A549 (cell line): ENCODE data around the gene SIPA1. TPM values are rescaled to one million over a fixed set of nuclear protein-coding genes. Genes with fewer than 3 reads are reported as not detected.

Source experiments
- ATAC-seq, 2 experiments: fragments of 200-7000 bp in 1 of 2; fragments of >200 bp in 1 of 2; cut with Nextera tagmentation in 1 of 2; cut with Tn5 transposase in 1 of 2; 3 replicates each; pipeline versions ENCODE4 v1.8.0 to v1.9.1; 2018 to 2020; ENCODE audit warnings: mild to moderate bottlenecking in 1 of 2, moderate library complexity in 1 of 2
- CTCF ChIA-PET: fragments of 300-600 bp; sonication (Branson Sonifier 250); formaldehyde crosslinking; extraction: SDS; loops from one replicate; lab custom pipeline; 2021; ENCODE audit warnings: antibody characterized with exemption, inconsistent platforms; lab: Yijun Ruan, JAX
- POLR2A ChIA-PET: fragments of 350-600 bp; formaldehyde crosslinking; extraction: SDS; loops from one replicate; lab custom pipeline; 2021; ENCODE audit warnings: antibody characterized with exemption, inconsistent platforms; lab: Yijun Ruan, JAX
- DNase-seq, 2 experiments: peaks; one replicate each; pipeline versions ENCODE4 v3.0.0 to v3.0.0-alpha.2; 2011 to 2016; ENCODE audit warnings: low read depth in 1 of 2, low spot score in 1 of 2
- FAIRE-seq: peaks from 2 replicates; lab custom pipeline; 2011; peaks lifted over from hg19 to GRCh38; lab: Jason Lieb, UNC
- H3K27ac ChIP-seq, 2 experiments: fragments of >200 bp; sonication (Bioruptor Twin); formaldehyde crosslinking; 3 replicates each; pipeline ENCODE4 v1.5.1; 2016 to 2017
- H3K4me1 ChIP-seq: fragments of >200 bp; sonication (Bioruptor Twin); formaldehyde crosslinking; 3 replicates; pipeline ENCODE4 v1.6.1; 2016
- H3K4me2 ChIP-seq: fragments of >200 bp; sonication (Bioruptor Twin); formaldehyde crosslinking; 3 replicates; pipeline ENCODE4 v1.6.1; 2016
- H3K4me3 ChIP-seq: fragments of >200 bp; sonication (Bioruptor Twin); formaldehyde crosslinking; 3 replicates; pipeline ENCODE4 v1.5.1; 2016
- H3K9me3 ChIP-seq: fragments of >200 bp; sonication (Bioruptor Twin); formaldehyde crosslinking; 3 replicates; pipeline ENCODE4 v1.6.1; 2016
- BCL3 ChIP-seq: fragments of >200 bp; sonication (Bioruptor Twin); formaldehyde crosslinking; IDR thresholded peaks from 3 replicates; pipeline ENCODE4 v1.6.1; 2016
- BHLHE40 ChIP-seq: IDR thresholded peaks from 2 replicates; pipeline ENCODE4 v1.6.1; 2012; ENCODE audit warnings: low read depth, low read length, inconsistent platforms
- CBX8 ChIP-seq: fragments of 200-600 bp; sonication (generic); IDR thresholded peaks from 2 replicates; pipeline ENCODE4 v1.6.1; 2016
- CHD2 ChIP-seq: fragments of 150-350 bp; IDR thresholded peaks from 2 replicates; pipeline ENCODE4 v1.6.1; 2014; ENCODE audit warnings: low read length; ENCODE audit not compliant: partially characterized antibody
- CHD4 ChIP-seq: fragments of 200-600 bp; sonication (generic); IDR thresholded peaks from 2 replicates; pipeline ENCODE4 v1.6.1; 2016; ENCODE audit warnings: antibody characterized with exemption, mild to moderate bottlenecking, borderline replicate concordance
- ELK1 ChIP-seq: fragments of 150-350 bp; IDR thresholded peaks from 2 replicates; pipeline ENCODE4 v1.6.1; 2014; ENCODE audit warnings: low read depth, mild to moderate bottlenecking, low read length
- EP300 ChIP-seq, 2 experiments: fragments of >200 bp; sonication (Bioruptor Twin); formaldehyde crosslinking; IDR thresholded peaks; 2 replicates in 1 of 2; 3 replicates in 1 of 2; pipeline ENCODE4 v1.6.1; 2016 to 2017
- ESRRA ChIP-seq: fragments of 150-350 bp; IDR thresholded peaks from 2 replicates; pipeline ENCODE4 v1.6.1; 2014; ENCODE audit warnings: mild to moderate bottlenecking, low read length, borderline replicate concordance
- FOSB ChIP-seq: fragments of 250-450 bp; sonication (Bioruptor Pico); IDR thresholded peaks from 2 replicates; pipeline ENCODE4 v1.5.0; 2020; ENCODE audit warnings: mild to moderate bottlenecking, moderate library complexity
- GATA3 ChIP-seq: IDR thresholded peaks from 2 replicates; pipeline ENCODE4 v1.6.1; 2012; ENCODE audit warnings: borderline replicate concordance
- HES2 ChIP-seq: fragments of >200 bp; sonication (Bioruptor Twin); formaldehyde crosslinking; IDR thresholded peaks from 2 replicates; pipeline ENCODE4 v1.6.1; 2016
- HEYL ChIP-seq: fragments of 250-450 bp; sonication (Bioruptor Pico); IDR thresholded peaks from 2 replicates; pipeline ENCODE4 v1.8.0; 2021; ENCODE audit warnings: mild to moderate bottlenecking, moderate library complexity
- HOXA7 ChIP-seq: fragments of 250-450 bp; sonication (Bioruptor Pico); IDR thresholded peaks from 2 replicates; pipeline ENCODE4 v1.5.0; 2020; ENCODE audit warnings: mild to moderate bottlenecking, moderate library complexity
- JUN ChIP-seq, 2 experiments: fragments of >200 bp; sonication (Bioruptor Twin); formaldehyde crosslinking; IDR thresholded peaks; 2 replicates in 1 of 2; 3 replicates in 1 of 2; pipeline ENCODE4 v1.6.1; 2016 to 2017
- MAZ ChIP-seq: fragments of 150-350 bp; IDR thresholded peaks from 2 replicates; pipeline ENCODE4 v1.6.1; 2014; ENCODE audit warnings: antibody characterized with exemption, low read depth, low read length, borderline replicate concordance
- MYC ChIP-seq: IDR thresholded peaks from 2 replicates; pipeline ENCODE4 v1.6.1; 2012; ENCODE audit warnings: mild to moderate bottlenecking, inconsistent platforms, low read length, improper control_type of control experiment, borderline replicate concordance
- NPAS2 ChIP-seq: fragments of 250-450 bp; sonication (Bioruptor Pico); IDR thresholded peaks from 2 replicates; pipeline ENCODE4 v1.8.0; 2022; ENCODE audit warnings: mild to moderate bottlenecking, moderate library complexity, borderline replicate concordance
- NR3C1 ChIP-seq: fragments of >200 bp; sonication (Bioruptor Twin); formaldehyde crosslinking; IDR thresholded peaks from 3 replicates; pipeline ENCODE4 v1.6.1; 2017
- POLR2A ChIP-seq: IDR thresholded peaks from 2 replicates; pipeline ENCODE4 v1.6.1; 2012; ENCODE audit warnings: mild to moderate bottlenecking, low read length
- POLR2AphosphoS2 ChIP-seq: conservative IDR thresholded peaks from 2 replicates; pipeline ENCODE4 v1.6.1; 2012; ENCODE audit warnings: low read length, improper control_type of control experiment, inconsistent platforms
- RARB ChIP-seq: fragments of 250-450 bp; sonication (Bioruptor Pico); IDR thresholded peaks from 2 replicates; pipeline ENCODE4 v1.8.0; 2021; ENCODE audit warnings: mild to moderate bottlenecking, moderate library complexity
- REST ChIP-seq: fragments of 200-600 bp; sonication (generic); IDR thresholded peaks from 2 replicates; pipeline ENCODE4 v1.6.1; 2016; ENCODE audit warnings: antibody characterized with exemption, mild to moderate bottlenecking, moderate library complexity
- SMC3 ChIP-seq: fragments of >200 bp; sonication (Bioruptor Twin); formaldehyde crosslinking; IDR thresholded peaks from 3 replicates; pipeline ENCODE4 v1.6.1; 2018; ENCODE audit warnings: inconsistent platforms
- SREBF2 ChIP-seq: fragments of 450-650 bp; IDR thresholded peaks from 2 replicates; pipeline ENCODE4 v1.6.1; 2014; ENCODE audit warnings: mild to moderate bottlenecking, moderate library complexity
- TFCP2L1 ChIP-seq: fragments of 250-450 bp; sonication (Bioruptor Pico); IDR thresholded peaks from 2 replicates; pipeline ENCODE4 v1.5.0; 2021; ENCODE audit warnings: mild to moderate bottlenecking
- TP53 ChIP-seq: fragments of 250-450 bp; sonication (Bioruptor Pico); IDR thresholded peaks from 2 replicates; pipeline ENCODE4 v1.5.0; 2021; ENCODE audit warnings: mild to moderate bottlenecking, moderate library complexity
- USF2 ChIP-seq: fragments of 450-650 bp; IDR thresholded peaks from 2 replicates; pipeline ENCODE4 v1.6.1; 2014; ENCODE audit warnings: antibody characterized with exemption
- ZC3H11A ChIP-seq: fragments of 450-650 bp; IDR thresholded peaks from 2 replicates; pipeline ENCODE4 v1.6.1; 2014; ENCODE audit warnings: antibody characterized with exemption, mild to moderate bottlenecking
- ZFP36 ChIP-seq: fragments of 450-650 bp; IDR thresholded peaks from 2 replicates; pipeline ENCODE4 v1.6.1; 2014; ENCODE audit warnings: borderline replicate concordance; ENCODE audit not compliant: partially characterized antibody
- WGBS: methylation state at CpG from one replicate; pipeline ENCODE4 v1.1.6; 2017; ENCODE audit errors: missing lambda C conversion rate; 5-methylcytosine and 5-hydroxymethylcytosine counted together
- polyA plus RNA-seq, 4 experiments: library from polyadenylated mRNA; depleted of rRNA in 3 of 4; stranded (reverse); fragments of >200 nt; fragmentation: RNase III in 1 of 4; extraction: RNeasy Plus Mini Kit Qiagen cat#74134 plus additional on column Dnase treatment in 1 of 4; gene quantifications; 2 replicates in 3 of 4; 3 replicates in 1 of 4; pipeline ENCODE4 v1.2.3, GENCODE V29; 2011 to 2017

SIPA1 gene
- polyA plus RNA-seq, 2 of the 4 experiments (the other 2 are of a cell fraction), result 9.9 to 17.4 TPM

- TF ChIP-seq MAZ (no peak), CBX8 (no peak), HEYL (no peak), ZFP36 (no peak)
Measured at GRCh38 chr11:65621460-65621859, 16.4 kb upstream of the SIPA1 start (continued).

- TF ChIP-seq USF2 (no peak), GATA3 (no peak), HOXA7 (CRISPR knock-in tag) (no peak), BCL3 (no peak), MYC (no peak), HES2 (no peak), CHD2 (no peak), SMC3 (no peak), RARB (no peak), NPAS2 (no peak), FOSB (CRISPR knock-in tag) (no peak)
- 91% methylated on average over 13 of the region's 16 CpGs for WGBS
- CTCF ChIA-PET, result interaction anchor here (0.7 to 1.6 kb wide), 4 partner anchors 27 to 423 kb away, joined by 3 to 5 read pairs (median 4); no protein-coding TSS in a partner anchor
- Histone ChIP-seq H3K4me1 (peaks cover 5% of the 10 kb centered on the region; the same call in 1 of the 3 replicates), H3K27ac (no peak overlapping the region), H3K9me3 (no peaks in the 10 kb centered on the region), H3K4me3 (no peak overlapping the region), H3K4me2 (no peak overlapping the region)
- ATAC-seq, result no peak
- no peak for FAIRE-seq
- POLR2A ChIA-PET, result no interaction called here
- DNase-seq, result no peak
Measured at GRCh38 chr11:65622011-65622410, 15.9 kb upstream of the SIPA1 start.

GRCh38 chr11:65623177-65623576 lies 14.7 kb upstream of the SIPA1 start:
- 92% methylated on average over 14 of the region's 14 CpGs for WGBS
- no peak for DNase-seq
- Histone ChIP-seq H3K9me3 (no peaks in the 10 kb centered on the region), H3K4me2 (no peak overlapping the region), H3K4me1 (no peaks in the 10 kb centered on the region), H3K27ac (no peak overlapping the region), H3K4me3 (no peak overlapping the region)
- no peak for ATAC-seq
- FAIRE-seq, result no peak
- TF ChIP-seq ESRRA (no peak), USF2 (no peak), ELK1 (no peak), TP53 (no peak), TFCP2L1 (CRISPR knock-in tag) (no peak), CHD4 (no peak), POLR2A (no peak), REST (no peak), NR3C1 (no peak), EP300 (IDR thresholded peaks at IDR 0.05) (no peak), CHD2 (no peak), HES2 (no peak), JUN (IDR thresholded peaks at IDR 0.05) (no peak), ZC3H11A (no peak), POLR2AphosphoS2 (no peak), BHLHE40 (no peak), SMC3 (no peak), SREBF2 (no peak), ZFP36 (no peak)
- POLR2A ChIA-PET, result interaction anchor here (1.4 kb wide), 1 partner anchor 8 kb away, joined by 4 read pairs; no protein-coding TSS in a partner anchor
- CTCF ChIA-PET, result interaction anchor here (0.7 to 5.5 kb wide), 5 partner anchors 9 to 238 kb away, joined by 3 to 54 read pairs (median 3); partner anchors contain the start of genes KAT5 and SIPA1
